Right atrium auricular region (tissue), 2 donors: ENCODE results near the gene DYNC1H1. TPM values are rescaled to one million over a fixed set of nuclear protein-coding genes. Genes with fewer than 3 reads are reported as not detected.

Experiments used
- DNase-seq: peaks from one replicate; pipeline ENCODE4 v3.0.0-alpha.2; 2019; ENCODE audit warnings: low spot score
- H3K27ac ChIP-seq, 2 donors: fragments of 200-600 bp; sonication (generic); 1 replicate in 1 of 2; 2 replicates in 1 of 2; pipeline ENCODE4 v1.5.1; 2016 to 2019
- H3K27me3 ChIP-seq, 2 donors: fragments of 200-600 bp; sonication (generic); one replicate each; pipeline versions ENCODE4 v1.5.1 to v1.6.0; 2017 to 2019
- H3K36me3 ChIP-seq: fragments of 200-600 bp; sonication (generic); one replicate; pipeline ENCODE4 v1.5.1; 2016
- H3K4me1 ChIP-seq, 2 donors: fragments of 200-600 bp; sonication (generic); one replicate each; pipeline versions ENCODE4 v1.5.1 to v1.6.0; 2017 to 2019
- H3K4me3 ChIP-seq, 2 donors: fragments of 200-600 bp; sonication (generic); 1 replicate in 1 of 2; 2 replicates in 1 of 2; pipeline ENCODE4 v1.5.1; 2017 to 2019; ENCODE audit warnings: mild to moderate bottlenecking in 1 of 2, moderate library complexity in 1 of 2
- H3K9me3 ChIP-seq, 2 donors: fragments of 200-600 bp; sonication (generic); one replicate each; pipeline ENCODE4 v1.5.1; 2019
- total RNA-seq, 2 donors: library from RNA; depleted of rRNA; stranded (reverse); fragments of >200 nt; gene quantifications; one replicate each; pipeline ENCODE4 v1.1.0, GENCODE V29; 2016
- TF ChIP-seq, protein P1 (sequence below), 2 donors: fragments of 200-600 bp; sonication (generic); IDR thresholded peaks; one replicate each; pipeline ENCODE4 v1.5.1; 2019; ENCODE audit warnings: antibody characterized with exemption in 2 of 2

Gene DYNC1H1
- total RNA-seq, 2 donors from 2014 or later: 388 to 445 TPM

DNA sequence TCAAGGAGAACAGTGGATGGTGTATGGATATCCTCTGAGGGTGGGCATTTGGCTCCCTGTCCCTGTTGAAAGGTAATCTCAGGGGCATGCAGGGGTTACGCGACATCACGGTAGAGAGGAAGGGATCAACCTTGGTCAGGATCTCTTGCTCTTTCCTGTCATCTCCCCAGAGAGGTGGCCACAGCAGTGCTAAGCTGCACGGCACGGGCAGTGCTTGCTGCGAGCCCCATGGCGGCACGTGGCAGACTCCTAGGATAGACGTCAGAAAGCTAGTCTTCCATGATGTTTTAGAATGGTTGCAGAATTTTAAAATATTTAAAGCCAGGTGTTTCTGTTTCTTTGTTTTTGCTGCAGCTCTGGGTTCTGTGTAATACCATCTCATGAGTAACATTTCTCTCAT, 41.0 kb downstream of the DYNC1H1 start:
- Histone ChIP-seq H3K36me3 (peaks cover 100% of the 10 kb centered on the region), H3K4me3 (no peak overlapping the region), H3K4me1 (no peaks in the 10 kb centered on the region), H3K9me3 (no peaks in the 10 kb centered on the region), H3K27me3 (no peaks in the 10 kb centered on the region), H3K27ac (no peak overlapping the region)
- DNase-seq: no peak
- TF ChIP-seq, protein P1, sequence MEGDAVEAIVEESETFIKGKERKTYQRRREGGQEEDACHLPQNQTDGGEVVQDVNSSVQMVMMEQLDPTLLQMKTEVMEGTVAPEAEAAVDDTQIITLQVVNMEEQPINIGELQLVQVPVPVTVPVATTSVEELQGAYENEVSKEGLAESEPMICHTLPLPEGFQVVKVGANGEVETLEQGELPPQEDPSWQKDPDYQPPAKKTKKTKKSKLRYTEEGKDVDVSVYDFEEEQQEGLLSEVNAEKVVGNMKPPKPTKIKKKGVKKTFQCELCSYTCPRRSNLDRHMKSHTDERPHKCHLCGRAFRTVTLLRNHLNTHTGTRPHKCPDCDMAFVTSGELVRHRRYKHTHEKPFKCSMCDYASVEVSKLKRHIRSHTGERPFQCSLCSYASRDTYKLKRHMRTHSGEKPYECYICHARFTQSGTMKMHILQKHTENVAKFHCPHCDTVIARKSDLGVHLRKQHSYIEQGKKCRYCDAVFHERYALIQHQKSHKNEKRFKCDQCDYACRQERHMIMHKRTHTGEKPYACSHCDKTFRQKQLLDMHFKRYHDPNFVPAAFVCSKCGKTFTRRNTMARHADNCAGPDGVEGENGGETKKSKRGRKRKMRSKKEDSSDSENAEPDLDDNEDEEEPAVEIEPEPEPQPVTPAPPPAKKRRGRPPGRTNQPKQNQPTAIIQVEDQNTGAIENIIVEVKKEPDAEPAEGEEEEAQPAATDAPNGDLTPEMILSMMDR (IDR thresholded peaks at IDR 0.05): no peak

DNA sequence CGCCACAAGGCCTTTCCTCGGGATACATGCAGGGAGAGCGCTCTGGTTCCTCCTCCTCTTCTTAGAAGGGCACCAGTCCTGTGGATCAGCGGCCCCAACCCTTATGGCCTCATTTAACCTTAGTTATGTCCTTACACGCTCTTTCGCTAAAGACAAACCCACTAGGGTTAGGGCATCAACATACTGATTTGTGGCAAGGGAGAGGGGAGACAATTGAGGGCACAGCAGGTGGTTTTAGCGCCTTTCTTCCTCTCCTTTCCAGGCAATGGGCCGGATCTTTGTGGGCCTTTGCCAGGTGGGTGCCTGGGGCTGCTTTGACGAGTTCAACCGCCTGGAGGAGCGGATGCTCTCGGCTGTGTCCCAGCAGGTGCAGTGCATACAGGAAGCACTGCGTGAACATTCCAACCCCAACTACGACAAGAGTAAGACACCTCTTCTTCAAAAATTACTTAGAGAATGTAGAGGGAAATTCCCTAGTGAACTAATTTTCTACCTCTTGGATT, 43.6 kb downstream of the DYNC1H1 start:
- Histone ChIP-seq H3K27ac (no peak overlapping the region), H3K9me3 (no peaks in the 10 kb centered on the region), H3K27me3 (no peaks in the 10 kb centered on the region), H3K36me3 (peaks cover 100% of the 10 kb centered on the region), H3K4me1 (no peaks in the 10 kb centered on the region), H3K4me3 (no peak overlapping the region)
- TF ChIP-seq, protein P1 (IDR thresholded peaks at IDR 0.05): no peak
- no peak for DNase-seq

DNA sequence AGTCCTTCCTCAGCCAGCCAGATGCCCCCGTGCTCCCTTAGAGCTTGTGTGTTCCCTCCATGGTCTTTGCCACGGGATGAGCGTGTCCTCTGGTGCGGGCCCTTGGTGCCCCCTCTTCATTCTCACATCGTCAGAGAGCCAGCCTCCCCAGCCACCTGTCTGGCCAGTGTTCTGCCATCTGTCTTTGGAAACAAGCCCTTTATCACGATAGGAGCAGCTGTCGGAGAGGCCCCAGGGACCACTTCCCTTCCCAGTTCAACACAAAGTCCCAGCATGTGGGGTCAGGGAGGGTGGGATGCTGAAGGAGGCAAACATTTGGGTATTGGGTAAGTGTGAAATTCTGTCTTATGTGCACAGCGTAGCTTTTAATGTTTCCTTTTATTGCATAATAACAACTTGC, 44.5 kb downstream of the DYNC1H1 start:
- TF ChIP-seq, protein P1 (IDR thresholded peaks at IDR 0.05): no peak
- Histone ChIP-seq H3K27me3 (no peaks in the 10 kb centered on the region), H3K9me3 (no peaks in the 10 kb centered on the region), H3K27ac (no peak overlapping the region), H3K4me1 (no peaks in the 10 kb centered on the region), H3K4me3 (no peak overlapping the region), H3K36me3 (peaks cover 99% of the 10 kb centered on the region)
- DNase-seq: no peak

DNA sequence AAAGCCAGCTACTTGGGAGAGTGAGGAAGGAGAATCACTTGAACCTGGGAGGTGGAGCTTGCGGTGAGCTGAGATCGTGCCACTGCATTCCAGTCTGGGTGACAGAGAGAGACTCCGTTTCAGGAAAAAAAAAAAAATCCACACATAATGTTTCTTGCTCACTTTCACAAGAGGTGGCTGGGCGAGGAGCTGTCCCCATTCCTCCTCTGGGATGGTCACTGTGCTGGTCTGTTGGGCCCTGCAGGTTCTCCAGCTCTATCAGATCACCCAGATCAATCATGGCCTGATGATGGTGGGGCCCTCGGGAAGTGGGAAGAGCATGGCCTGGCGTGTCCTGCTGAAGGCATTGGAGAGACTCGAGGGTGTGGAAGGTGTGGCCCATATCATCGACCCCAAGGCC, 47.3 kb downstream of the DYNC1H1 start:
- H3K27me3 ChIP-seq: no peaks in the 10 kb centered on the region
- TF ChIP-seq, protein P1 (IDR thresholded peaks at IDR 0.05): no peak
- H3K36me3 ChIP-seq: peaks cover 99% of the 10 kb centered on the region
- no peaks in the 10 kb centered on the region for H3K9me3 ChIP-seq
- no peaks in the 10 kb centered on the region for H3K4me1 ChIP-seq
- no peak overlapping the region for H3K4me3 ChIP-seq
- H3K27ac ChIP-seq: no peak overlapping the region
- no peak for DNase-seq

DNA sequence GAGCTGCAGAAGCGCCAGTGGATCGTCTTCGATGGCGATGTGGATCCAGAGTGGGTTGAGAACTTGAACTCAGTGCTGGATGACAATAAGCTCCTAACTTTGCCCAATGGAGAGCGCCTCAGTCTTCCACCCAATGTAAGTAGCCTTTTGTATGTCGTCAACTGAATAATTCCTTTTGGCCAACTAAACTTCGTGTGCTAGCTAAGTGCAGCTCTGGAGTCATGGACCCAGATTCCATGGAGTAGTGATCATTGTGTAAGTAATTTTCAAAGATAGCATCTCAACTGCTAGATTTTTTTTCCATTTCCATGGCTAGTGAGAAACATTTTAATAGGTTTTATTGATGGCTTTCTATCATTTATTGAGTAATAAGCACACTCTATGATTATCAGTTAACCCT, 48.0 kb downstream of the DYNC1H1 start:
- H3K9me3 ChIP-seq: no peaks in the 10 kb centered on the region
- H3K27me3 ChIP-seq: no peaks in the 10 kb centered on the region
- no peak for DNase-seq
- H3K27ac ChIP-seq: no peak overlapping the region
- TF ChIP-seq, protein P1 (IDR thresholded peaks at IDR 0.05): no peak
- no peaks in the 10 kb centered on the region for H3K4me1 ChIP-seq
- peaks cover 99% of the 10 kb centered on the region for H3K36me3 ChIP-seq
- no peak overlapping the region for H3K4me3 ChIP-seq

DNA sequence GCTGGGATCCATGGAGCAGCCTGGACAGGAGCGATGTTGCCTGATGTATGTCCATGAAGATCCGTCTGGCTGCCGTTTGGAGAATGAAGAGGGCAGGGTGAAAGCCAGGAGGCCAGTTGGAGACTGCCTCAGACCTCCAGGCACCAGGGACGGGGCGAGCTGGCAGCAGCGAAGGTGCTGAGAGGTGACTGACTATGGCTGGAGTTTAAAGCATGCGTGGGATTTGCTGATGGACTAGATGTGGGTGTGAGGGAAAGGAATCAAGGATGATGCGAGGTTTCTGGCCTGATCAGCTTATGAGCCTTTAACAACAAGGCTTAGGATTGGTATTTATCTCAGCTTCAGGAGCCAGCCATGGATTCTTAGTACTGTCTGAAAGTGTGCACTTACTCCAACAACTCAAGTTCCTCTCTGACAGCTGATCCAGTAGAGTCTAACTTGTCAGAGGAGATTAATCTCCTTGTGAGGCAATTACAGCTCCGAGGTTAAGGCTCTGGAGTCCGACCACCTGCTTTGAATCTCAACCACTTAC, 49.4 kb downstream of the DYNC1H1 start:
- no peak overlapping the region for H3K27ac ChIP-seq
- TF ChIP-seq, protein P1 (IDR thresholded peaks at IDR 0.05): no peak
- DNase-seq: no peak
- no peaks in the 10 kb centered on the region for H3K4me1 ChIP-seq
- H3K4me3 ChIP-seq: no peak overlapping the region
- H3K9me3 ChIP-seq: no peaks in the 10 kb centered on the region
- no peaks in the 10 kb centered on the region for H3K27me3 ChIP-seq
- peaks cover 99% of the 10 kb centered on the region for H3K36me3 ChIP-seq
